SK-N-SH treated with all-trans-retinoic acid at 6 μM for 48 hours (cell line): Measurements from ENCODE around the gene CD300LF.

Experiments
- ARNTL ChIP-seq: fragments of 450-650 bp; formaldehyde crosslinking; IDR thresholded peaks from 2 replicates; pipeline ENCODE4 v1.5.0; 2020; ENCODE audit warnings: low read depth, mild to moderate bottlenecking, moderate library complexity, borderline replicate concordance
- BACH2 ChIP-seq: fragments of 250-450 bp; sonication (Bioruptor Pico); IDR thresholded peaks from 2 replicates; pipeline ENCODE4 v1.9.0; 2021; ENCODE audit warnings: mild to moderate bottlenecking, borderline replicate concordance
- CREB5 ChIP-seq: fragments of 250-450 bp; sonication (Bioruptor Pico); IDR thresholded peaks from 2 replicates; pipeline ENCODE4 v1.5.1; 2020; ENCODE audit warnings: low read depth, mild to moderate bottlenecking, moderate library complexity
- GLIS3 ChIP-seq: fragments of 250-450 bp; sonication (Bioruptor Pico); IDR thresholded peaks from 2 replicates; pipeline ENCODE4 v1.5.0; 2020; ENCODE audit warnings: mild to moderate bottlenecking, moderate library complexity
- RARB ChIP-seq: fragments of 250-450 bp; sonication (Bioruptor Pico); IDR thresholded peaks from 2 replicates; pipeline ENCODE4 v1.8.0; 2021; ENCODE audit warnings: mild to moderate bottlenecking, moderate library complexity
- ZC3H10 ChIP-seq: fragments of 250-450 bp; sonication (Bioruptor Pico); IDR thresholded peaks from 2 replicates; pipeline ENCODE4 v1.5.1; 2021; ENCODE audit warnings: mild to moderate bottlenecking, moderate library complexity

GRCh38 chr17:74743755-74744154 is 31.0 kb upstream of the CD300LF start:
- TF ChIP-seq CREB5 (CRISPR knock-in tag): no peak
- no peak for TF ChIP-seq BACH2 (CRISPR knock-in tag)
- no peak for TF ChIP-seq ZC3H10 (CRISPR knock-in tag)
- TF ChIP-seq RARB (CRISPR knock-in tag): no peak
- TF ChIP-seq ARNTL (CRISPR knock-in tag): no peak
- TF ChIP-seq GLIS3: no peak
